GM18867 (cell line): ENCODE data around the gene SULT1A1.
"Not testable (repeated sequence)": the region's sequence is repeated elsewhere in the genome, so short reads cannot be mapped to it uniquely, and the experiment has no call there.

Experiments
- ATAC-seq: cut with Tn5 transposase; IDR thresholded peaks from one replicate; pipeline ENCODE4 v1.9.1; 2021; ENCODE audit warnings: mild to moderate bottlenecking, moderate library complexity; ENCODE audit not compliant: unreplicated experiment

The SULT1A1 gene

GRCh38 chr16:28609631-28610594 lies at the start of gene SULT1A1:
Gene SULT1A1, minus strand, starts transcription at chr16:28610044. Its CDS starts 1,189 bp downstream, at chr16:28608855.
- no peak for ATAC-seq

GRCh38 chr16:28639959-28640358 lies 30.1 kb upstream of the SULT1A1 start:
- ATAC-seq, result not testable (repeated sequence)

- ATAC-seq, result not testable (repeated sequence)
Measured at GRCh38 chr16:28638359-28638758, 28.5 kb upstream of the SULT1A1 start.

- ATAC-seq, result not testable (repeated sequence)
Measured at GRCh38 chr16:28637765-28638164, 27.9 kb upstream of the SULT1A1 start, which contains the start of gene NPIPB8. Gene NPIPB8, plus strand, starts transcription at chr16:28638065. Its CDS starts 296 bp downstream, at chr16:28638361.

- not testable (repeated sequence) for ATAC-seq
Measured at GRCh38 chr16:28636093-28636823, 26.4 kb upstream of the SULT1A1 start.

- not testable (repeated sequence) for ATAC-seq
Measured at GRCh38 chr16:28630905-28631304, 21.1 kb upstream of the SULT1A1 start.

GRCh38 chr16:28623172-28623711 lies 13.4 kb upstream of the SULT1A1 start:
- no peak for ATAC-seq

- ATAC-seq, result not testable (repeated sequence)
Measured at GRCh38 chr16:28622532-28623171, 12.8 kb upstream of the SULT1A1 start.

- ATAC-seq, result no peak
Measured at GRCh38 chr16:28621481-28622155, 11.8 kb upstream of the SULT1A1 start.

- not testable (repeated sequence) for ATAC-seq
Measured at GRCh38 chr16:28620316-28620715, 10.5 kb upstream of the SULT1A1 start.

- no peak for ATAC-seq
Measured at GRCh38 chr16:28617874-28618273, 8.0 kb upstream of the SULT1A1 start.

- no peak for ATAC-seq
Measured at GRCh38 chr16:28616636-28617035, 6.8 kb upstream of the SULT1A1 start.

GRCh38 chr16:28616224-28616577 lies 6.4 kb upstream of the SULT1A1 start:
- ATAC-seq, result not testable (repeated sequence)

GRCh38 chr16:28615486-28616223 lies 5.8 kb upstream of the SULT1A1 start:
- not testable (repeated sequence) for ATAC-seq

- ATAC-seq, result not testable (repeated sequence)
Measured at GRCh38 chr16:28614561-28614960, 4.7 kb upstream of the SULT1A1 start.

- ATAC-seq, result not testable (repeated sequence)
Measured at GRCh38 chr16:28613912-28614311, 4.1 kb upstream of the SULT1A1 start.

GRCh38 chr16:28612359-28613280 lies 2.8 kb upstream of the SULT1A1 start:
- ATAC-seq, result peak; percentile 67

- no peak for ATAC-seq
Measured at GRCh38 chr16:28610595-28611191, 849 bp upstream of the SULT1A1 start.
